Panc1 (cell line): Measurements from ENCODE around the gene ZC2HC1B. TPM values are rescaled to one million over a fixed set of nuclear protein-coding genes. Genes with fewer than 3 reads are reported as not detected.

ENCODE experiments used
- ATAC-seq: fragments of 200-7000 bp; cut with Tn5 transposase; 2 replicates; pipeline ENCODE4 v1.9.1; 2020; ENCODE audit warnings: mild to moderate bottlenecking, moderate library complexity
- BruUV-seq: library from RNA; stranded (reverse); fragments of 400-500 nt; replicated peaks from 2 replicates; lab custom pipeline; 2021; lab: Mats Ljungman, UMichigan
- CTCF ChIA-PET: fragments of 300-600 bp; sonication (Branson Sonifier 250); formaldehyde crosslinking; loops from one replicate; lab custom pipeline; 2022; ENCODE audit warnings: antibody characterized with exemption; lab: Charles Lee
- POLR2A ChIA-PET: fragments of 300-600 bp; sonication (Branson Sonifier 250); formaldehyde crosslinking; loops from one replicate; lab custom pipeline; 2022; ENCODE audit warnings: antibody characterized with exemption; lab: Charles Lee
- DNase-seq: peaks from one replicate; pipeline ENCODE4 v3.0.0-alpha.2; 2010; ENCODE audit warnings: low read depth, low spot score
- H3K27ac ChIP-seq: 2 replicates; pipeline ENCODE4 v1.5.1; 2011; ENCODE audit warnings: mild to moderate bottlenecking, low read length, inconsistent platforms
- H3K27me3 ChIP-seq: fragments of 200-500 bp; sonication (Bioruptor generic); 2 replicates; pipeline ENCODE4 v1.6.0; 2014; ENCODE audit warnings: low read length, inconsistent platforms; ENCODE audit not compliant: control insufficient read depth, insufficient read depth
- H3K36me3 ChIP-seq: fragments of 200-500 bp; sonication (Bioruptor generic); 2 replicates; pipeline ENCODE4 v1.5.1; 2014; ENCODE audit warnings: inconsistent platforms, mild to moderate bottlenecking, low read length, moderate library complexity; ENCODE audit not compliant: control insufficient read depth, insufficient read depth
- H3K4me1 ChIP-seq: 2 replicates; pipeline ENCODE4 v1.5.1; 2011; ENCODE audit warnings: inconsistent platforms, mild to moderate bottlenecking, low read length, moderate library complexity; ENCODE audit not compliant: control insufficient read depth, insufficient read depth
- H3K4me3 ChIP-seq, 2 experiments: 2 replicates each; pipeline ENCODE4 v1.5.1; 2011 to 2012; ENCODE audit warnings: low read depth in 2 of 2, low read length in 2 of 2, mild to moderate bottlenecking in 2 of 2, inconsistent platforms in 1 of 2, moderate library complexity in 1 of 2
- H3K9me3 ChIP-seq: fragments of 200-500 bp; sonication (Bioruptor generic); 2 replicates; pipeline ENCODE4 v1.5.1; 2014; ENCODE audit warnings: low read depth, mild to moderate bottlenecking, inconsistent platforms, low read length, moderate library complexity; ENCODE audit not compliant: control insufficient read depth, insufficient read depth
- POLR2AphosphoS5 ChIP-seq: IDR thresholded peaks from 2 replicates; pipeline ENCODE4 v1.6.1; 2012; ENCODE audit warnings: mild to moderate bottlenecking, low read depth, low read length, moderate library complexity
- SIN3A ChIP-seq: IDR thresholded peaks from 2 replicates; pipeline ENCODE4 v1.6.1; 2012; ENCODE audit warnings: low read depth, mild to moderate bottlenecking, low read length, moderate library complexity, borderline replicate concordance; ENCODE audit not compliant: insufficient read depth
- TCF7L2 ChIP-seq: IDR thresholded peaks from 2 replicates; pipeline ENCODE4 v1.6.1; 2011; ENCODE audit warnings: mild to moderate bottlenecking, low read depth, low read length, inconsistent platforms
- in situ Hi-C: cut with HindIII; loops from 2 replicates; pipeline ENCODE4 v1.10.0; 2016; ENCODE audit warnings: low sequenced_read_pairs, low pct_unique_long_range_greater_than_20kb
- intact Hi-C: fragments of 100-400 bp; cut with micrococcal nuclease; formaldehyde crosslinking; loops from one replicate; pipeline ENCODE4 v1.10.0; 2022; ENCODE audit not compliant: unreplicated experiment
- total RNA-seq: library from RNA; stranded (reverse); gene quantifications from one replicate; pipeline ENCODE4 v1.2.1, GENCODE V29; 2021; ENCODE audit not compliant: unreplicated experiment
- TF ChIP-seq, protein P1 (sequence below), 2 experiments: IDR thresholded peaks; 2 replicates each; pipeline ENCODE4 v1.6.1; 2011 to 2012; ENCODE audit warnings: low read depth in 2 of 2, control low read depth in 1 of 2, low read length in 1 of 2, mild to moderate bottlenecking in 1 of 2, moderate library complexity in 1 of 2; ENCODE audit not compliant: insufficient read depth in 1 of 2
- TF ChIP-seq, protein P2 (sequence below): fragments of 450-650 bp; IDR thresholded peaks from 2 replicates; pipeline ENCODE4 v1.5.1; 2017; ENCODE audit warnings: mild to moderate bottlenecking

Gene ZC2HC1B
- total RNA-seq, 1 experiment from 2014 or later, result not detected

DNA sequence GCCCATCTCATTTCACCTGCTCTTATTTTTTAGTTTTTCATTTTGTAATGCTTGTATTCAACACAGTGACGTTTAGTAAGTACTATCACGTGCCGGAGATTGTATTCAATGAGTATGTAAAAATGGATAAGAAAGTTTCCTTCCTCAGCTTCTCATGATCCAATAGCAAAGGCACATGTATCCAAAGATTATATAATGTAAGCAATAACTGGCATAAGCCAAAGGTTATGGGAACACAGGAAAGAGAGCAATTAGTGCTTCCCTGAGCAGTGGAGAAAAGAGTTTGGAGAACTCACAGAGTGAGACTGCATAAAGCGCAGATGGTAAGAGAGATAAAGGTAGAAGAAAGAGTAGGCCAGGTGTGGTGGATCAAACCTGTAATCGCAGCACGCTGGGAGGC is 42.9 kb upstream of the ZC2HC1B start:
- no peak for ATAC-seq
- intact Hi-C loops, result no loop called here
- in situ Hi-C loops, result no loop called here

DNA sequence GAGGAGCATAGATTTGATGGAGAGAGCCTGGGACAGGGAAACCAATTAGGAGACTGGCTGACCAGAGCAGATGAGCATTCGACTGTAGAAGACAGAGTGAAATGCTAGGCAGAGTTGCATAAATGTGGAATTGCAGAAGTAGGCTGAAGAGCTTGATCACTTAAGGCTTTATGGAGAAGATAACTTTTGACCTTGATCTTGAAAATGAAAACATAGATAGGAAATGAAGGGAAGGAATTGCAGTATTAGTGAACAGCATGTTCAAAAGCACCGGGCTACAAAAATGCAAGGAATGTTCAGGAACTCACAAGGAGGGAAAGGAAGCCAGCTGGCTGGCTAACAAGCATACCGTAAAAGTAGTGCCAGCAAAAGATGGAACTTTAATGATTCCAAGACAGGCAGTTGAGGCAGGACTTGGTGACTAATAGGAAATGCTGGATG is 41.7 kb upstream of the ZC2HC1B start:
- Histone ChIP-seq H3K4me1 (peaks cover 10% of the 10 kb centered on the region), H3K27me3 (no peaks in the 10 kb centered on the region), H3K4me3 (no peak overlapping the region), H3K27ac (no peak overlapping the region; the same call in 1 of the 2 replicates), H3K36me3 (no peaks in the 10 kb centered on the region; the same call in 1 of the 2 replicates), H3K9me3 (no peaks in the 10 kb centered on the region)
- in situ Hi-C loops, result no loop called here
- POLR2A ChIA-PET, result no interaction called here
- TF ChIP-seq, protein P1, sequence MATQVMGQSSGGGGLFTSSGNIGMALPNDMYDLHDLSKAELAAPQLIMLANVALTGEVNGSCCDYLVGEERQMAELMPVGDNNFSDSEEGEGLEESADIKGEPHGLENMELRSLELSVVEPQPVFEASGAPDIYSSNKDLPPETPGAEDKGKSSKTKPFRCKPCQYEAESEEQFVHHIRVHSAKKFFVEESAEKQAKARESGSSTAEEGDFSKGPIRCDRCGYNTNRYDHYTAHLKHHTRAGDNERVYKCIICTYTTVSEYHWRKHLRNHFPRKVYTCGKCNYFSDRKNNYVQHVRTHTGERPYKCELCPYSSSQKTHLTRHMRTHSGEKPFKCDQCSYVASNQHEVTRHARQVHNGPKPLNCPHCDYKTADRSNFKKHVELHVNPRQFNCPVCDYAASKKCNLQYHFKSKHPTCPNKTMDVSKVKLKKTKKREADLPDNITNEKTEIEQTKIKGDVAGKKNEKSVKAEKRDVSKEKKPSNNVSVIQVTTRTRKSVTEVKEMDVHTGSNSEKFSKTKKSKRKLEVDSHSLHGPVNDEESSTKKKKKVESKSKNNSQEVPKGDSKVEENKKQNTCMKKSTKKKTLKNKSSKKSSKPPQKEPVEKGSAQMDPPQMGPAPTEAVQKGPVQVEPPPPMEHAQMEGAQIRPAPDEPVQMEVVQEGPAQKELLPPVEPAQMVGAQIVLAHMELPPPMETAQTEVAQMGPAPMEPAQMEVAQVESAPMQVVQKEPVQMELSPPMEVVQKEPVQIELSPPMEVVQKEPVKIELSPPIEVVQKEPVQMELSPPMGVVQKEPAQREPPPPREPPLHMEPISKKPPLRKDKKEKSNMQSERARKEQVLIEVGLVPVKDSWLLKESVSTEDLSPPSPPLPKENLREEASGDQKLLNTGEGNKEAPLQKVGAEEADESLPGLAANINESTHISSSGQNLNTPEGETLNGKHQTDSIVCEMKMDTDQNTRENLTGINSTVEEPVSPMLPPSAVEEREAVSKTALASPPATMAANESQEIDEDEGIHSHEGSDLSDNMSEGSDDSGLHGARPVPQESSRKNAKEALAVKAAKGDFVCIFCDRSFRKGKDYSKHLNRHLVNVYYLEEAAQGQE (IDR thresholded peaks at IDR 0.05; ENCODE audit: insufficient read depth in 1 of 2, low read depth in 2 of 2, low read length in 1 of 2), result no peak
- TF ChIP-seq POLR2AphosphoS5 (no peak), SIN3A (no peak), TCF7L2 (no peak)
- TF ChIP-seq, protein P2, sequence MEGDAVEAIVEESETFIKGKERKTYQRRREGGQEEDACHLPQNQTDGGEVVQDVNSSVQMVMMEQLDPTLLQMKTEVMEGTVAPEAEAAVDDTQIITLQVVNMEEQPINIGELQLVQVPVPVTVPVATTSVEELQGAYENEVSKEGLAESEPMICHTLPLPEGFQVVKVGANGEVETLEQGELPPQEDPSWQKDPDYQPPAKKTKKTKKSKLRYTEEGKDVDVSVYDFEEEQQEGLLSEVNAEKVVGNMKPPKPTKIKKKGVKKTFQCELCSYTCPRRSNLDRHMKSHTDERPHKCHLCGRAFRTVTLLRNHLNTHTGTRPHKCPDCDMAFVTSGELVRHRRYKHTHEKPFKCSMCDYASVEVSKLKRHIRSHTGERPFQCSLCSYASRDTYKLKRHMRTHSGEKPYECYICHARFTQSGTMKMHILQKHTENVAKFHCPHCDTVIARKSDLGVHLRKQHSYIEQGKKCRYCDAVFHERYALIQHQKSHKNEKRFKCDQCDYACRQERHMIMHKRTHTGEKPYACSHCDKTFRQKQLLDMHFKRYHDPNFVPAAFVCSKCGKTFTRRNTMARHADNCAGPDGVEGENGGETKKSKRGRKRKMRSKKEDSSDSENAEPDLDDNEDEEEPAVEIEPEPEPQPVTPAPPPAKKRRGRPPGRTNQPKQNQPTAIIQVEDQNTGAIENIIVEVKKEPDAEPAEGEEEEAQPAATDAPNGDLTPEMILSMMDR, result no peak
- no peak for ATAC-seq
- DNase-seq, result no peak
- CTCF ChIA-PET, result no interaction called here
- BruUV-seq, result no TSS peak
- intact Hi-C loops, result no loop called here

More for the DNA sequence above, 42.9 kb upstream of the ZC2HC1B start:
- H3K27ac ChIP-seq, result no peak overlapping the region
- ChIA-PET CTCF (no interaction called here), POLR2A (no interaction called here)
- no peak overlapping the region for H3K4me3 ChIP-seq
- H3K4me1 ChIP-seq, result peaks cover 10% of the 10 kb centered on the region
- no TSS peak for BruUV-seq
- TF ChIP-seq, protein P1 (IDR thresholded peaks at IDR 0.05; ENCODE audit: insufficient read depth in 1 of 2, low read depth in 2 of 2, low read length in 1 of 2), result no peak
- no peak for TF ChIP-seq SIN3A
- TF ChIP-seq TCF7L2, result no peak
- TF ChIP-seq POLR2AphosphoS5, result no peak
- TF ChIP-seq, protein P2, result no peak
- no peaks in the 10 kb centered on the region for H3K9me3 ChIP-seq
- no peaks in the 10 kb centered on the region; the same call in 1 of the 2 replicates for H3K36me3 ChIP-seq
- H3K27me3 ChIP-seq, result no peaks in the 10 kb centered on the region
- DNase-seq, result no peak
